ENCODE measurements around the gene NLGN1.

NLGN1 gene

GRCh38 chr3:174158674-174159073 is 761.1 kb downstream of the NLGN1 start:
- H4K20me1 ChIP-seq (ENCODE audit: insufficient read depth, low read length): no peaks in the 10 kb centered on the region
- TF ChIP-seq EZH2 (IDR thresholded peaks at IDR 0.05; ENCODE audit: borderline replicate concordance, low read length): no peak
- TF ChIP-seq, protein P1, sequence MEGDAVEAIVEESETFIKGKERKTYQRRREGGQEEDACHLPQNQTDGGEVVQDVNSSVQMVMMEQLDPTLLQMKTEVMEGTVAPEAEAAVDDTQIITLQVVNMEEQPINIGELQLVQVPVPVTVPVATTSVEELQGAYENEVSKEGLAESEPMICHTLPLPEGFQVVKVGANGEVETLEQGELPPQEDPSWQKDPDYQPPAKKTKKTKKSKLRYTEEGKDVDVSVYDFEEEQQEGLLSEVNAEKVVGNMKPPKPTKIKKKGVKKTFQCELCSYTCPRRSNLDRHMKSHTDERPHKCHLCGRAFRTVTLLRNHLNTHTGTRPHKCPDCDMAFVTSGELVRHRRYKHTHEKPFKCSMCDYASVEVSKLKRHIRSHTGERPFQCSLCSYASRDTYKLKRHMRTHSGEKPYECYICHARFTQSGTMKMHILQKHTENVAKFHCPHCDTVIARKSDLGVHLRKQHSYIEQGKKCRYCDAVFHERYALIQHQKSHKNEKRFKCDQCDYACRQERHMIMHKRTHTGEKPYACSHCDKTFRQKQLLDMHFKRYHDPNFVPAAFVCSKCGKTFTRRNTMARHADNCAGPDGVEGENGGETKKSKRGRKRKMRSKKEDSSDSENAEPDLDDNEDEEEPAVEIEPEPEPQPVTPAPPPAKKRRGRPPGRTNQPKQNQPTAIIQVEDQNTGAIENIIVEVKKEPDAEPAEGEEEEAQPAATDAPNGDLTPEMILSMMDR (IDR thresholded peaks at IDR 0.05; ENCODE audit: low read length): no peak
- H2AFZ ChIP-seq (ENCODE audit: low read length): no peak overlapping the region
- no peaks in the 10 kb centered on the region for H3K79me2 ChIP-seq (ENCODE audit: insufficient read depth, low read length)
- H3K27ac ChIP-seq (ENCODE audit: low read depth, low read length, poor library complexity, severe bottlenecking): no peak overlapping the region
- H3K4me2 ChIP-seq (ENCODE audit: low read length): no peak overlapping the region
- H3K27me3 ChIP-seq (ENCODE audit: insufficient read depth, low read length): no peaks in the 10 kb centered on the region
- H3K36me3 ChIP-seq (ENCODE audit: insufficient read depth, low read length): no peaks in the 10 kb centered on the region
- H3K4me1 ChIP-seq (ENCODE audit: insufficient read depth, low read length, severe bottlenecking): no peaks in the 10 kb centered on the region
- H3K9ac ChIP-seq (ENCODE audit: low read length): no peak overlapping the region
- H3F3A ChIP-seq (ENCODE audit: insufficient read depth, low read length): no peaks in the 10 kb centered on the region
- H3K4me3 ChIP-seq (ENCODE audit: low read depth, low read length, poor library complexity, severe bottlenecking): no peak overlapping the region
- no peaks in the 10 kb centered on the region for H3K9me3 ChIP-seq (ENCODE audit: low read length)
- no peaks in the 10 kb centered on the region for H3K9me2 ChIP-seq (ENCODE audit: low read depth, low read length)

DNA sequence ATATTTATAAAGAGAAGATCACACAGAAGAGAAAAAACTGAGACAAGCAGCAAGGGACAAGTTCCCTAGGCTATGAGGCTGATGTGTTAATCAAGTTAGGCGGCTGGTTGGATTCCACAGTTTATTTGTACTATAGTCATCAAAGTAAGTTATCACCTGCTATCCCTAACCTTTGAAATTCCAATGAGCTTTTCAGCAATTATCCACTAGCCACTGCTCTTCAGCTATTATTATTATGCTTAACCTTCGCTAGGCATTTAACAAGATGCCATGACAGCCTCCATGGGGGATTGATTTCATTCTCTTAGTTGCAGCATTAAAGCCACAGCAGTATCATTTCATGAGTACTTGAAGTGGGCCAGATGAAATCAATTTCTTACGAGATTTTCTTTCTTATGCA is 762.1 kb downstream of the NLGN1 start:
- Histone ChIP-seq H3K4me2 (ENCODE audit: low read length) (no peak overlapping the region), H4K20me1 (ENCODE audit: insufficient read depth, low read length) (no peaks in the 10 kb centered on the region), H3K4me1 (ENCODE audit: insufficient read depth, low read length, severe bottlenecking) (no peaks in the 10 kb centered on the region), H3K4me3 (ENCODE audit: low read depth, low read length, poor library complexity, severe bottlenecking) (no peak overlapping the region), H3F3A (ENCODE audit: insufficient read depth, low read length) (no peaks in the 10 kb centered on the region), H3K9ac (ENCODE audit: low read length) (no peak overlapping the region), H3K27ac (ENCODE audit: low read depth, low read length, poor library complexity, severe bottlenecking) (no peak overlapping the region), H3K36me3 (ENCODE audit: insufficient read depth, low read length) (no peaks in the 10 kb centered on the region), H3K9me3 (ENCODE audit: low read length) (no peaks in the 10 kb centered on the region), H3K9me2 (ENCODE audit: low read depth, low read length) (no peaks in the 10 kb centered on the region), H3K79me2 (ENCODE audit: insufficient read depth, low read length) (no peaks in the 10 kb centered on the region), H3K27me3 (ENCODE audit: insufficient read depth, low read length) (no peaks in the 10 kb centered on the region), H2AFZ (ENCODE audit: low read length) (no peak overlapping the region)
- TF ChIP-seq, protein P1 (IDR thresholded peaks at IDR 0.05; ENCODE audit: low read length): no peak
- no peak for TF ChIP-seq EZH2 (IDR thresholded peaks at IDR 0.05; ENCODE audit: borderline replicate concordance, low read length)

- no peaks in the 10 kb centered on the region for H3K27me3 ChIP-seq (ENCODE audit: insufficient read depth, low read length)
- H3K9ac ChIP-seq (ENCODE audit: low read length): no peak overlapping the region
- no peaks in the 10 kb centered on the region for H3K9me2 ChIP-seq (ENCODE audit: low read depth, low read length)
- H4K20me1 ChIP-seq (ENCODE audit: insufficient read depth, low read length): no peaks in the 10 kb centered on the region
- TF ChIP-seq EZH2 (IDR thresholded peaks at IDR 0.05; ENCODE audit: borderline replicate concordance, low read length): no peak
- TF ChIP-seq, protein P1 (IDR thresholded peaks at IDR 0.05; ENCODE audit: low read length): no peak
- no peak overlapping the region for H2AFZ ChIP-seq (ENCODE audit: low read length)
- H3K79me2 ChIP-seq (ENCODE audit: insufficient read depth, low read length): no peaks in the 10 kb centered on the region
- no peaks in the 10 kb centered on the region for H3F3A ChIP-seq (ENCODE audit: insufficient read depth, low read length)
- H3K4me2 ChIP-seq (ENCODE audit: low read length): no peak overlapping the region
- H3K27ac ChIP-seq (ENCODE audit: low read depth, low read length, poor library complexity, severe bottlenecking): no peak overlapping the region
- H3K4me3 ChIP-seq (ENCODE audit: low read depth, low read length, poor library complexity, severe bottlenecking): no peak overlapping the region
- H3K36me3 ChIP-seq (ENCODE audit: insufficient read depth, low read length): no peaks in the 10 kb centered on the region
- no peaks in the 10 kb centered on the region for H3K4me1 ChIP-seq (ENCODE audit: insufficient read depth, low read length, severe bottlenecking)
- H3K9me3 ChIP-seq (ENCODE audit: low read length): no peaks in the 10 kb centered on the region
Observed at GRCh38 chr3:174162550-174162949, 765.0 kb downstream of the NLGN1 start.

All from OCI-LY1 (cell line).